GM21447 (cell line): Measurements from ENCODE around the gene NFIX.

Experiments
- ATAC-seq: cut with Tn5 transposase; IDR thresholded peaks from one replicate; pipeline ENCODE4 v1.9.1; 2021; ENCODE audit not compliant: unreplicated experiment

The NFIX gene

DNA sequence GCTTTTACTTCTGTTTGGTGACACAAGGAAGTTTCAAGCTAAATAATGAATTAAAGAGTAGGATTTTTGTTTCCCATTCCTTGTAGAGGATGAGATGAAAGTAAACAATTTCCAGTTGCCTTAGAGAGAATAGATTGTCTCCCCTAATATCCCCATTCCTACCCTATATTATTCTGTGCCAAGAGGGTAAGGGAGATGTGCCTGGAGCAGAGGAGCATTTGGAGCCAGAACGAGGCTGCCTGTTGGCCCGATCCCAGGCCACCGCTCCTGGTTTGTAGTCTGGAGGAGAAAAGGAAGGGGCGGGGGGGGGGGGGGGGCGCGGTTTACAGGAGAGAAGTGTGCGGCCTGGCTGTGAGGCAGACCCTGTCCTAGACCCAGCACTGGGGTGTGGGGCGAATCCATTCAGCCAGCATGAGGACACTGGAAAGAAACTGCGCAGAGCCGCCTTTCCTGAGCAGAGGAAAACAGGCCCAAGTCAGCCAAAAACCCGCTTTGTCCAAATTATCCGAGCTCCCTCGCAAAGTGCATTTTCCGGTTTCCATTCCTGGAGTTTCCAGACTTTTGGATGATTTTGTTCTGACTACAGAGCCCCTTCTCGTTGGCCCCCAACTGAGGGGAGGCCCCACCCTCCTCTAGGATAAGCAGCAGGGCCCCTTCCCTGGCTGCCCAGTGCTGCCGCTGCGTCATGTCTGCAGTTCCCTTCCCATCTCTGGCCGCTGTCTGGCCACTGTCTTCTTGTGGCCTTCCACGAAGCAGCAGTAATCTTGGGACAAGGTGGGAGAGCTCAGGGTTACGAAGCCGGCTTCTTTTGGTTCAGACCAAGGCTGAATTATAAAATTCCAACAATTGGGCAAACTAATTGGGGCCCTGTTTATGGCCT is 23.0 kb downstream of the NFIX start:
- no peak for ATAC-seq

DNA sequence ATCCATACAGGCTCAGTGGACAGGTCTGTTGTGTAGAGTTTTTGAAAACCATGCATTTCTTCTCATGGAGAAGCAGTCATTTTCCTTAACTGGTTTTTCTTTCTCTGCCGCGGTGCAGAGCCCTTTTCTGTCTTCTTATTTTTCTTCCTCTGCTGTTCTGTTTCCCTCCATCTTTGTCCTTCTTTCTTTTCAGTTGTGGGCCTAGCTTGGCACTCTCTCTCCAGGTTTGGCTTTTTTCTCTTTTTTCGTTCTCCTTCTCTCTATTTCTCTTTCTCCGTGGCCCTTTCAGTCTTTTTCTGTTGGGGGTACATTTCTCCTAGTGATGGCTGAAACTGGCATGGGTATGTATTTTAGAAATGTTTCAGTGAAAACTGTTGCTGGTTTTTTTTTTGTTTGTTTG is 24.1 kb downstream of the NFIX start:
- ATAC-seq, result no peak

DNA sequence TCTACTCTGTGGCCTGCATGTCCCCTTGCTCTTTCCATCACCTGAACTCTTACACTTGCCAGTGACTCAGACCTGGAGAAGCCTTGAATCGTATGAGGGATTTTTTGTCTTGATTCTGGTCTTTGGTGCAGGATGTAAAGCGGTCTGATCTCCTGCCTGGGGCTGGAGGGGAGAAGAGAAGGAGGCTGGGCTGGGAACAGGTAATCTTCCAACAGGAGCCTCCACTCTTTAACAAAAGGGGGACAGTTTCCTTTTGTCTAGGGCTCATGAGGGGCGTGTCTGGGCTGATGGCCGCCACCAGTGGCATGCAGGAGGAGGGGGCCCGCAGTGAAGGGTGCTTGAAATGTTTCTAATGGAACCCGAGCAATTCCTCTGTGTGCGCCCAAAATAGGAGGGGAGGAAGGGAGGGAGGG is 24.7 kb downstream of the NFIX start:
- no peak for ATAC-seq

DNA sequence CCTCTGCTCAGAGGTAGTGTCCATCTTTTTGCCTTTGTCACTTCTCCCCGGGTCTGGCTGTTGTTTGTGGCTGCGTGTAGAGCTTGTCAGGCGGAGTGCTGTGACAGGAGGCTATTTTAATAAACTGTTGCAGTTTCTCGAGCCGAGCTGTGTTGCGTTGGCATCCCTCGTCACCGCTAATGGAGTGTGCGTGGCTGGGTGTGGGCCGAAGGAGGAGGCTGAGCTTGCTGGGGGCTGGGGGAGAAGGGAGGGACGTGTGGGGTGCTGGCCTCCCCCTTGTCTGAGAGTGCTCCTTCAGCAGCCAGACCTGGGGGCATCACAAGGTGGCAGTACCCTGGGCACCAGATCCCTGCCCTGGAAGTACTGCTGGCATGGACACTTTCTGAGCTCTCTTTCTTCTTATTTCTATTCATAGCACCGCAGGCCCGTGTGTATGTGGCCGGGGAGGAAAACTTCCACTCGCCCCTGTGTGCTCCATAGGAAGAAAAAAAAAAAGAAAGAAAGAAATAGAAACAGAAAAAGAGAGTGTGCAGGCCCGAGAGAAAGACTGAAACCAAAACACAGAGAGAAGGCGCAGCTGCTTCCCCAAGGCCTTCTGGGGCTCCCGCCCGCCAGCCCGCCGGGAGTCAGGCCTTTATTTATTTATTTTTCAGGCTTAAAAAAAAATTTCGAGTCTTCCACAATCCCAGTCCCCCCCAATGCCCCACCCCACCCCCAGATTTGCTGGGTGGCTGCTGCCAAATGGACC is 27.0 kb downstream of the NFIX start:
- ATAC-seq, result no peak

DNA sequence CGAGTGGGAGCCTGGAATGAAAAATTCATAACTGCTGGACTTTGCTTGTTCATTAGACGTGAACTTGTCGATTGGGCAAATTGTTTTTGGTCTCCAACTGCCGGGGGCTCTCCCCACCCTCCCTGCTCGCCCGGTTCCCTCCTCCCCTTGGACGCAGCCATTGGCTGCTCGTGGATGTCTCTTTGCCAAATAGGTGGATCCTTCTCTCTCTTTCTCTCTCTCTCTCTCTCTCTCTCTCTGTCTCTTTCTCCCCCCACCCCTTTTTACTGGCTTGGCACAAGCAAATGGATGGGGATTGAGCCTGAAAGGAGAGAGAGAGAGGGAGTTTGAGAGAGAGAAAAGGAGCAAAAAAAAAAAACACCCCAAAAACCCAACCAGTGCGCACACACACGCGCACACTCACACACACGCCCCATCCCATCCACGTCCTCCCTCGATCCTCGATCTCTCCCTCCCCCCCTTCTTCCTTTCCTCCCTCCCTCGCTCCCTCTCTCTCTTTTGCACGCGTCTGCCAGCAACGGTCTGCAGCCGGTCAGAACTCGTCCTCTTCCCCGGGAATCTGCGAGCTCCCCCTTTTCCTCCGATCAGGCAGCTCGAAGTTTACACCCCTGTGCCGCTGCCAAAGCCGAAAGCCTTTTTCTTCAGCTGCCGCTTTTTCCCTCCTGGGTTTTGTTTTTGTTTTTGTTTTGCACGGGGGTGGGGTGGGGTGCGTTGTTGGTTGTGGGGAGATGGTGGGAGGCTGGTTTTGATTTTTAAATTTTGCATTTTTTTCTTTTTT is 27.8 kb downstream of the NFIX start:
- no peak for ATAC-seq

DNA sequence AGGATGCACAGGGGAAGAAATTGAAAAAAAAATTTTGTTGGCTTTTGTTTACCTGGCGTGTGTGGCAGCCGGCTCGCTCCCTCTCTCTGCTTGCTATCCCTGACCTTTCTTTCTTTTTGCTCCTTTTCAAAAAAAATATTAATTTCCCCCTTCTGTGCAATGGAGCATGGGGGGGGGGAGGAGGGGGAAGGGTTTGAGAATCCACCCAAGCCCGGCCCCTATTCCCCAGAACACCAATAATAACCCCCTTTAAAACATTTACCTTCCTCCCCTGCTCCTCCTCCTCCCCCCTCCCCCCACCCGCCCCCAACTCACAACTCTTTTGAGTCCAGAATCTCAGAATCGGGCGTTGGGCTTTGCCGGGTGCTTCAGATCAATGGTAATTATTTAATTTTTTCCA is 28.4 kb downstream of the NFIX start:
- ATAC-seq, result no peak

DNA sequence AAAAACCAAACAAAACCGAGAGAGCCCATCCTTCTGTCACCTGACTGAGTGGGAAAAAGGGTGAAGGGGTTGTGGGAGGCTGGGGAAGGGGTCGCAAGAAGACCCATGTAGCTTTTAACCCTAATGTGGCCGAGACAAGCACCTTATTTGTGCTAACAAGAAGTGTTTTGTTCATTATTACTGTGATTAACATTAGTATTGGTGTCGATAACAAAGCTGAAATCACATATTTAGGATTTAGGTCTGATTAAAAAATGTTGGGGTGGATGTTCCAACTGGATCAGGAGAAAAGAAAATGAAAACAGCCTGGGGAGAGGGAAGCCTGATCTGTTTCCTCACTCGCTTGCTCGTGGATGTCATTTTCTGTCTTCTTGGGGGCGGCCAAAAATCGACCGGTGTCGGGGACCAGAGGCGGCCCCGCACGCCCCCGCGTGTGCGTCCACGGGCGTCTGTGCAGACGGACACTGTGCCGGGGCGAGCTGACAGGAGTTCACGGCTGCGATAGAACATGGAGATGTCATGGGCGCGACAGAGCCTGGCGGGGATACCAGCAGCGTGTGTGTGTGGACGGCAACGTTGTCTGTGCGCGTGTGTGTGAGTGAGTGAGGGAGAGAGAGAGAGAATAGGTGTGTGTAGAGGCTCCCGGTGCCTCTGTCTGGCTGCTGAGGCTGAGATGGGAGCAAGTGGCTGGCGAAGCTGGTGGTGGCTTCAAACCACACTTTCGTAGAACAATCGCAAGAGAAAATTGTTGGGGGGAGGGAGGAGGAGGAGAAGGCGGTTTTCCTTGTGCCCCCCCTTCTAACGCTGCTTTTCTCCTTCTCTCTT is 29.1 kb downstream of the NFIX start:
- no peak for ATAC-seq

DNA sequence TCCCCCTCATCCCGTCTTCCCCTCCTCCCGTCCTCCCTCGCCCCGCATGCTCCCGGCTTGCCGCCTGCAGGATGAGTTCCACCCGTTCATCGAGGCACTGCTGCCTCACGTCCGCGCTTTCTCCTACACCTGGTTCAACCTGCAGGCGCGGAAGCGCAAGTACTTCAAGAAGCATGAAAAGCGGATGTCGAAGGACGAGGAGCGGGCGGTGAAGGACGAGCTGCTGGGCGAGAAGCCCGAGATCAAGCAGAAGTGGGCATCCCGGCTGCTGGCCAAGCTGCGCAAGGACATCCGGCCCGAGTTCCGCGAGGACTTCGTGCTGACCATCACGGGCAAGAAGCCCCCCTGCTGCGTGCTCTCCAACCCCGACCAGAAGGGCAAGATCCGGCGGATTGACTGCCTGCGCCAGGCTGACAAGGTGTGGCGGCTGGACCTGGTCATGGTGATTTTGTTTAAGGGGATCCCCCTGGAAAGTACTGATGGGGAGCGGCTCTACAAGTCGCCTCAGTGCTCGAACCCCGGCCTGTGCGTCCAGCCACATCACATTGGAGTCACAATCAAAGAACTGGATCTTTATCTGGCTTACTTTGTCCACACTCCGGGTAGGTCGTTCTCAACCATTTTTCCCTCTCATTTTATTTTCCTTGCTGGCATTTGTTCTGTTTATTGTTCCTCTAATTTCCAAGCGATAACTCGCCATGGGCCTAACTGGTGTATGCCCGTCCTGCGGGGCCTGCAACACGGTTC is 29.8 kb downstream of the NFIX start:
- no peak for ATAC-seq

DNA sequence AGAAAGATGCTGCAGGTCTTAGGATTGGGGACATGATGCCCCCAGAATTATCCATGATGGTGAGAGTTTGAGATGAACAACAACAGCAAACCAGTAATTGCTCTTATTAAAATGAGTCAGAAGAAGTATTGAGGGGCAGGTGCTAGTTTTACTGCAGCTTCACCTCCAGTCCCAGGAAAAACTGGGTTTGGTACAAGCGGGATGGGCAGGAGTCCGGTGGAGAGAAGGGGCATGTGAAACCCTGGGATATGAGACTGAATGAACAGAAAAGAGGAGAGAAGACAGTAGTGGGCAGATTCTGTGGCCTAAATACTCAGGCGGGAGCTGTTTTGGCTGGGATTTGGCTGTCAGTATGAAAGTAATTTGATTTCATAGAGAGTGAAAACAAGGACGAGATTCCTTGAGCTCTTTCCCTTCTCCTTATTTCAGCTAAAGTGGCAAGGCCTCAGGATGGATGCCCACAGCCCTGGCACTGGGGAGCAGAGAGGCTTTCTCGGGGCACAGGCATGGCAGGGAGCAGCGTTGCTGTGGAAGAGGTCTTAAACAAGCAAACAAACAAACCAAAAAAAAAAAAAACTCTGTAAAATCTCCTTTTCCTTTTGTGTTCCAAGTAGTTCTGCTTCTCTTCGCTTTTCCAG is 30.7 kb downstream of the NFIX start:
- no peak for ATAC-seq

DNA sequence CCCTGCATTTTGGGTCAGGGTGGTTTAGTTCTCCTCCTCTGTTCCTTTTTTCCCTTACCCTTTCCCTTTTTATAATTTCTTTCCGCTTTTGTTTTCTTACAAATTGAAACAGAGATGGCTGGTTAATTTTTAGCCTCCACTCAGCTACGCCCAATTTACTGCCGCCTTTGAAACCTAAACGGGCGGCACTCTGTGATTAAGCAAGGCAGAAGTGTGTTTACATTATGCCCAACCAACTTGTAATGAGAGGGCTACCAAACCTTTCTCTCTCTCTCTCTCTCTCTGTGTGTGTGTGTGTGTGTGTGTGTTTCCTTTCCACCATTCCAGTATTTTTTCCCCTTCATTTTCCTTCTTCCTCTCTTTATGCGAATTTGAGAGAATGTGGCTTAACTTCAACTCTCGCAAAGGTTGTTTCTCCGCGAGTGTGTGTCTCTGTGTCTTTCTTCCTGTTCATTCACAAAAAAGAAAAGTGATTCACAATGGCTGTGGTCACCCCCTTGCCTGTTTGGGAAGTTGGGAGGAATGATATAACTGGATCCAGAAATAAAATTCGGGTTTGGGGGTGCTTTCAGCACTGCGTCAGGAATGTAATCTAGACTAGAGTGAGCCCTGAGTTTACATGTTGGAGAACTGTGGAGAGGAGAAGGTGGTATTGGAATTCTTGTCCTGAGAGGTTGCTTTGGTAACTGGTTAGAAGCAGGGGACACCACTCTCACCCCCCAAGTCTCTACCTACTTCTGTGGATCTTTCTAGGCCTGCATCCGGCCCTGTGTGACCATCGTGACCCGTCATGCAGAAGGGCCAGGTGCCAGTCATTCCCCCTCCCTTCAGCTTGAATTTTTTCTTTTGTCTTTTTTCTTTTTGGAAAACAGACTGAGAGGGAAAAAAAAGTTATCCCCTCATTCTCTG is 31.4 kb downstream of the NFIX start:
- ATAC-seq, result no peak

DNA sequence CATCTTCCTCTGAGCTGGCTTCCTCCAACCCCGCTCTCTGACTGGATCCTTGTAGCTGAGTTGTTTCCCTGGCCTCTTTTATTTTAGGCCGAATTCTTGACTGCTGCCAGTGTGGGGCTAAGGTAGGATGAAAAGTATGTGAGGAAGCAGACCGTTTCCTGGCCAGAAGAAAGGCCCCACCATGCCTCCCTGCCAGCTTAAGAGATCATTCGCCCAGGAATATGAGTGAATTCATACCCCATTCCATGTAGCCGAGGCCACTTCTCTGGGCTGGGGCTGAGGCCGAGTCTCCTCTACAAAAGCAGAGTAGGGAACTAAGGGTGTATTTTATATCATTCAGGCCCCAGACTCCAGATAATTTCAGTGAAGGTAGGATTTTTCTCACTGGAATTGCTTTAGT is 32.3 kb downstream of the NFIX start:
- no peak for ATAC-seq

DNA sequence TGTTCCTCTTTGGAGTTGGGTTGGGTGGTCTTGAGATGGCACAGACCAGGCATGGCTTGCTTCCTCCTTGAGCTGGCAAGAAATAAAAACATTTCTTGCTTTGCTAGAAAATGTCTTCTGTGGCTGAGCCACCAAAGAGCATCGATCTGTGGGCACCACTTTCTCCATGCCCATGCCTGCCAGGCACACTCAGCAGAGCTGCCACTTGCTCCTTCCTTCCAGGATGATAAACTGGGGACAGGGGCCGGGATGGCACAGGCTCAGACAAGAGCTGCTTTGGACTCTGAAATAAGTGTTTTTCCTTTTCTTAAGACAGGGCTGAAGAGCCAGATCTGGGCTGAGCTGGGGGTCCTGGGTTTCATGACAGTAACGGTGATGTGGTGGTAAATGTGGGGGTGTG is 32.8 kb downstream of the NFIX start:
- ATAC-seq, result no peak

DNA sequence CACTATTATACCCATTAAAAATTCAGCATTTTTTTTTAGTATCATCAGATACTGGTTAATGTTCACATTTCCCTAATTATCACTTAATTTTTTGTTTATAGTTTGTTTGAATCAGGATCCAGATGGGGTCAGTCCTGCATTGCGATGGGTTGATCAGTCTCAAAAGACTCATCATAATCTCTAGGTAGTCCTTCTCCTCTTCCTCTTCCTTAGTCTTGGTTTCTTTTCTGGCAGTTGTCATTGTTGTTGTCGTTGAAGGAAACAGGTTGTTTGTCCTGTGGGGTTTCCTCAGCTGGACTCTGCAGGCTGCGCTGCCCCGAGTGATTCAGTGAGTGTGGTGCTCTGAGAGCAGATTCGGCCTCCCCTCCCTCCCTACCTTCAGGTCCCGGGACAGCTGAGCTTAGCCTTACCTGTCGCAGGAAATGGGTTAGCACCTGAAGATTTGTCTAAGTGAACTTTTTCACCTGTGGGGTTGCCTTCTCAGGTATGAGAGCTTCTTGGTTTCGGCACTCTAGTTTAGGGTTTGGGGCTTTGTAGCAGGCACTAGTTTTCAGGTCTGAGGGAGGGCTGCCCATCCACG is 34.1 kb downstream of the NFIX start:
- no peak for ATAC-seq

DNA sequence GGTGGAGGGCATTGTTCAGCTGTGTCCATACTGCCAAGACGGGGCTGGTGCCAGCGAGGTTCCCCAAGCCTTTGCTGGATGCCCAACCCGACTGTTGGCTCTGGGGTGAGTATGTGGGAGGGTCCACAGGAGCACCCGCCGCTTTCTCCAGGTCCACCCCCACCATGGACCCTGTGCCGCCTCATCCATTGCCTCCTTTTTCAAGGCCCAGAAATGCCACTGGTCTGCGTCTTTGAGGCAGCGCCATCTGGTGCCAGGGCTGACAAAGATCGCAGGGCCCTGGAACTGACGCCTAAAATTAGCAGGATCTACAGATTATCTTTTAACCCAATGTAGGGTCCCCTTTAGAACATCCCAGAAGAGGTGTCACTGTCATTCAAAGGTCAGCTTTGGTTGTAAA is 34.6 kb downstream of the NFIX start:
- no peak for ATAC-seq

DNA sequence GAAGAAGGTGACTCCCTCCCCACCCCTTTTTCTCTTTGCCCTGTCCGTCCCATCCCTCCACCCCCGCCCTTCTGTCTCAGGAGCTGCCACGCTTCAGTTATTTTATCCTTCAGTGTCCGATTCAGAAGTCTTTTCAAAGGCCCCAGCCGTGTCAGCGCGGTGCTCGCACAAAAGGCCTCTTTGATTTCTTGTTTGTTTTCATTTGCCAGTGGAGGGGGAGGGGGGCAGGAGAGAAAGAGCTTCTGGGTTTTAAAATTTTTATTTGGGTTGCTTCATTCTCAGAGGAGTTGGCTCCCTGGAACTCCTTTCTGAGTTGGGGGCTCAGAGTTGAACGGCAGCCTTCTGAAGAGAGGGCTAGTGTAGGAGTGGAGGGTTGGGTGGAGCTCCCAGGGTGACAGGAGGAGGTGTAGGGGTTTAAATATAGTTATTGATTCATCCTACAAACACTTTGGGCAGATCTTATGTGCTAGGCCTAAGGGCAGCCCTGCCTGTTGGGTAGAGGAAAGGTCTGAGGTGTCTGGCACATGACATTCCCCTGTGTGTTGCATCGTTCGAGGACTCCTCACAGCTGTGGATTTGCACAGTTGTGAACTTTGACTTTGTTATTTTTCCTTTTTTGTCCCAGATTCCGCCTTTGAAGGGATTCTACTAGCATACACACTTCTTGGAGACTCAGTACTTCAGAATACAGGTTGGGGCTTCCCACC is 36.8 kb downstream of the NFIX start:
- no peak for ATAC-seq

DNA sequence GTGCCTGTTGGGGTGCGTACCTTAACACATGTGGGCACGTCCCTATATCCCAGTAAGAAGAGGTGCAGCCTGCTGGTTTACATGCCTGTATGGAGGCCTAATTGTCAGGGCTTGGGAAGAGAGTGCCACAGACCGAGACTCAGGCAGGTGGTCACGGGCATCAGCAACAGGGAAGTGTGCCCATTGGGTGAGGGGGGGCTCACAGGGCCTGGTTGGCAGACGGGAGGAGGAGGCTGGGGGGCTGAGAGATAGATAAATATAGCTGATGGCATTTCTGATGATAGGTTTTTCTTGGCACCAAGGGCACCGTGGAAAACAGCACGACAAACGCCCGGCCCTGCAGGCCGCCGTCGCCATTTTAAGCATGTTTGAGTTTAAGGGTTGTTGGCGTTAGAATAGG is 37.6 kb downstream of the NFIX start:
- no peak for ATAC-seq

DNA sequence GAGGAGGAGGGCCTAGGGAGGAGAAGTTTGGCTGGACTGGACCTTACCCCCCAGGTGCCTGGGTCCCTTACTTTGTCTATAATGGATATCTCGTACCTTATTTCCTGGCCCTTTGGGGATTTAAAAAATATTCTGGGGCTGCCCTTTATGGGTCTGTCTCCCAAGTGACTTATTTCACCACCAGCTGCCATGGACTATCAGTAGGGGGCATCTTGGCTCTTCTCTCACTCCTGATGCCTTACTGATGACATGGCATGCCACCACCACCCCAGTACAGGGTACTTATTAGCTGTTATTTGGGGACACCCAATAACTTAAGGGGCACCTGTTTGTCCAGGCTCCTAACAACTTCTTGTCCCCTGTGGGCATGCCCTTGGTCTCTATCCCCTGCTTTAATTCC is 38.0 kb downstream of the NFIX start:
- no peak for ATAC-seq
